ENCODE measurements around the gene KAZN. TPM values are rescaled to one million over a fixed set of nuclear protein-coding genes. Genes with fewer than 3 reads are reported as not detected.

KAZN gene
- polyA plus RNA-seq, 1 of the 3 experiments (the other 2 are of a cell fraction): 6.8 TPM

DNA sequence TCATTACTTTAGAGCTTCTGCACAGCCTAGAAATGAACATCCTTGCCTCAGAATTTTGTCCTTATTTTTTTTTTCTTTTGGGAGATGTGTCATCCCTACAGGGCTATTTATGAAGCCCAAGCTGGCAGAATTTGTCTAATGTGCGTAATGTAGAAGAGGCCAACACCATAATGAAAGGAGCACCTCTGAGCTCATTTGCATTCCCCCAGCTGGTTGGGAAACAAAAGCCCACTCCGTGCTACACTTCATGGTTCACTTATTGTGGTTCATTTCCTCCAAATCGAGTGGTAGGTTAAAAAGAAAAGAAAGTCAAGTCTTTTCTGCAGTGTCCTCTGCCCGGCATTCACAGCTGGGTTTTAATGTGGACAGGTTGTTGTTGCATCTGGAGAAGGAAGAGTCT is 73.5 kb downstream of the KAZN start:
- Histone ChIP-seq H3K27me3 (ENCODE audit: insufficient read depth) (no peaks in the 10 kb centered on the region), H3K4me2 (no peak overlapping the region), H3K4me1 (ENCODE audit: control insufficient read depth in 1 of 2, insufficient read depth in 2 of 2, low read depth in 1 of 2, low read length in 1 of 2) (peaks cover 0 to 7% of the 10 kb centered on the region in 2 experiments; a peak in 2 of 4 replicates), H3F3A (replicated peaks; ENCODE audit: insufficient read depth) (no peaks in the 10 kb centered on the region), H3K79me2 (ENCODE audit: insufficient read depth) (no peaks in the 10 kb centered on the region), H3K9ac (no peak overlapping the region), H3K27ac (ENCODE audit: low read depth in 2 of 2, low read length in 1 of 2) (no peak overlapping the region), H3K4me3 (ENCODE audit: low read depth in 2 of 2, low read length in 1 of 2) (no peak overlapping the region), H2AFZ (ENCODE audit: low read depth) (no peak overlapping the region), H3K36me3 (replicated peaks in 1 of 2; ENCODE audit: control insufficient read depth in 1 of 2, insufficient read depth in 2 of 2, low read length in 1 of 2) (no peaks in the 10 kb centered on the region), H3K9me3 (no peaks in the 10 kb centered on the region), H4K20me1 (ENCODE audit: insufficient read depth) (no peaks in the 10 kb centered on the region), H3K9me2 (no peaks in the 10 kb centered on the region)
- ChIA-PET CTCF (no interaction called here), POLR2A (interaction anchor here (1.2 kb wide), 1 partner anchor 10 kb away, joined by 3 read pairs; no protein-coding TSS in a partner anchor)
- 21% methylated on average over 4 of the region's 4 CpGs for WGBS (ENCODE audit: low lambda C conversion rate)
- TF ChIP-seq YY1 (IDR thresholded peaks at IDR 0.05; ENCODE audit: low read depth) (no peak), EP300 (IDR thresholded peaks at IDR 0.05; ENCODE audit: borderline replicate concordance in 1 of 2, low read depth in 1 of 2, low read length in 1 of 2) (no peak), GABPA (IDR thresholded peaks at IDR 0.05; ENCODE audit: low read depth) (no peak), JUND (IDR thresholded peaks at IDR 0.05) (no peak), GATA2 (CRISPR knock-in tag; IDR thresholded peaks at IDR 0.05) (no peak), NFIC (IDR thresholded peaks at IDR 0.05; ENCODE audit: borderline replicate concordance) (no peak), EZH2phosphoT487 (IDR thresholded peaks at IDR 0.05; ENCODE audit: borderline replicate concordance, low read depth) (no peak), SIN3A (IDR thresholded peaks at IDR 0.05; ENCODE audit: borderline replicate concordance, low read depth, low read length) (no peak), MEF2A (IDR thresholded peaks at IDR 0.05; ENCODE audit: borderline replicate concordance, low read depth) (no peak), CHD2 (IDR thresholded peaks at IDR 0.05; ENCODE audit: low read length, partially characterized antibody) (no peak), NRF1 (IDR thresholded peaks at IDR 0.05; ENCODE audit: low read depth, low read length) (no peak), TAF1 (IDR thresholded peaks at IDR 0.05; ENCODE audit: borderline replicate concordance, low read depth, low read length) (no peak), TCF12 (IDR thresholded peaks at IDR 0.05) (no peak), RCOR1 (IDR thresholded peaks at IDR 0.05; ENCODE audit: low read length) (no peak)
- TF ChIP-seq, protein P1, sequence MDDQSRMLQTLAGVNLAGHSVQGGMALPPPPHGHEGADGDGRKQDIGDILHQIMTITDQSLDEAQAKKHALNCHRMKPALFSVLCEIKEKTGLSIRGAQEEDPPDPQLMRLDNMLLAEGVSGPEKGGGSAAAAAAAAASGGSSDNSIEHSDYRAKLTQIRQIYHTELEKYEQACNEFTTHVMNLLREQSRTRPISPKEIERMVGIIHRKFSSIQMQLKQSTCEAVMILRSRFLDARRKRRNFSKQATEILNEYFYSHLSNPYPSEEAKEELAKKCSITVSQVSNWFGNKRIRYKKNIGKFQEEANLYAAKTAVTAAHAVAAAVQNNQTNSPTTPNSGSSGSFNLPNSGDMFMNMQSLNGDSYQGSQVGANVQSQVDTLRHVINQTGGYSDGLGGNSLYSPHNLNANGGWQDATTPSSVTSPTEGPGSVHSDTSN (IDR thresholded peaks at IDR 0.05): no peak
- TF ChIP-seq, protein P2, sequence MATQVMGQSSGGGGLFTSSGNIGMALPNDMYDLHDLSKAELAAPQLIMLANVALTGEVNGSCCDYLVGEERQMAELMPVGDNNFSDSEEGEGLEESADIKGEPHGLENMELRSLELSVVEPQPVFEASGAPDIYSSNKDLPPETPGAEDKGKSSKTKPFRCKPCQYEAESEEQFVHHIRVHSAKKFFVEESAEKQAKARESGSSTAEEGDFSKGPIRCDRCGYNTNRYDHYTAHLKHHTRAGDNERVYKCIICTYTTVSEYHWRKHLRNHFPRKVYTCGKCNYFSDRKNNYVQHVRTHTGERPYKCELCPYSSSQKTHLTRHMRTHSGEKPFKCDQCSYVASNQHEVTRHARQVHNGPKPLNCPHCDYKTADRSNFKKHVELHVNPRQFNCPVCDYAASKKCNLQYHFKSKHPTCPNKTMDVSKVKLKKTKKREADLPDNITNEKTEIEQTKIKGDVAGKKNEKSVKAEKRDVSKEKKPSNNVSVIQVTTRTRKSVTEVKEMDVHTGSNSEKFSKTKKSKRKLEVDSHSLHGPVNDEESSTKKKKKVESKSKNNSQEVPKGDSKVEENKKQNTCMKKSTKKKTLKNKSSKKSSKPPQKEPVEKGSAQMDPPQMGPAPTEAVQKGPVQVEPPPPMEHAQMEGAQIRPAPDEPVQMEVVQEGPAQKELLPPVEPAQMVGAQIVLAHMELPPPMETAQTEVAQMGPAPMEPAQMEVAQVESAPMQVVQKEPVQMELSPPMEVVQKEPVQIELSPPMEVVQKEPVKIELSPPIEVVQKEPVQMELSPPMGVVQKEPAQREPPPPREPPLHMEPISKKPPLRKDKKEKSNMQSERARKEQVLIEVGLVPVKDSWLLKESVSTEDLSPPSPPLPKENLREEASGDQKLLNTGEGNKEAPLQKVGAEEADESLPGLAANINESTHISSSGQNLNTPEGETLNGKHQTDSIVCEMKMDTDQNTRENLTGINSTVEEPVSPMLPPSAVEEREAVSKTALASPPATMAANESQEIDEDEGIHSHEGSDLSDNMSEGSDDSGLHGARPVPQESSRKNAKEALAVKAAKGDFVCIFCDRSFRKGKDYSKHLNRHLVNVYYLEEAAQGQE (IDR thresholded peaks at IDR 0.05; ENCODE audit: low read depth, low read length): no peak
- no peak for DNase-seq
